ENCODE measurements around the gene SLC9A9.

Gene SLC9A9

DNA sequence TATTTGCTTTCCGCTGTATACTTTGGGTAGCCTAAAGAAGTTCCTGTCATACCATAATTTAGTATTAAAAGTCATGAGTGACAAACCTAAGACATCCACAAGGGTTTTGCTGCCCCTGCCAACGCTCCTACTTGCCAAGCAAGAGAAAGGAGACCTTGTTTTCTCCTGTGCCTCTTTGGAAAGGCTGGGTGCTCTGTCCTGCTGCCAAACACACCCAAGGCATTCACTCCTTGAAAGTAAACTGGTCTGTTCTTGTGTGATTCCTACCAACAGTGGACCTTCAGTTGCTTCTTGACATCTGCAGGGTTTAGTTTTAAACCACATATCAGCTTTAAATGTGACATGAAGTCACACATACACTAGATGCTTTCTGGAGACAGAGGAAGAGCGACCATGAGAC lies 295.4 kb downstream of the SLC9A9 start:
- no peaks in the 10 kb centered on the region for H3K27me3 ChIP-seq (ENCODE audit: insufficient read depth, low read length, poor library complexity)
- no peak for DNase-seq
- H4K20me1 ChIP-seq (ENCODE audit: insufficient read depth, low read length) = no peaks in the 10 kb centered on the region
- H3K36me3 ChIP-seq (ENCODE audit: insufficient read depth, low read length) = no peaks in the 10 kb centered on the region
- no peak overlapping the region for H2AFZ ChIP-seq (ENCODE audit: low read depth, low read length)
- no peak overlapping the region for H3K4me3 ChIP-seq (ENCODE audit: low read depth in 1 of 2, low read length in 2 of 2)
- TF ChIP-seq, protein P1, sequence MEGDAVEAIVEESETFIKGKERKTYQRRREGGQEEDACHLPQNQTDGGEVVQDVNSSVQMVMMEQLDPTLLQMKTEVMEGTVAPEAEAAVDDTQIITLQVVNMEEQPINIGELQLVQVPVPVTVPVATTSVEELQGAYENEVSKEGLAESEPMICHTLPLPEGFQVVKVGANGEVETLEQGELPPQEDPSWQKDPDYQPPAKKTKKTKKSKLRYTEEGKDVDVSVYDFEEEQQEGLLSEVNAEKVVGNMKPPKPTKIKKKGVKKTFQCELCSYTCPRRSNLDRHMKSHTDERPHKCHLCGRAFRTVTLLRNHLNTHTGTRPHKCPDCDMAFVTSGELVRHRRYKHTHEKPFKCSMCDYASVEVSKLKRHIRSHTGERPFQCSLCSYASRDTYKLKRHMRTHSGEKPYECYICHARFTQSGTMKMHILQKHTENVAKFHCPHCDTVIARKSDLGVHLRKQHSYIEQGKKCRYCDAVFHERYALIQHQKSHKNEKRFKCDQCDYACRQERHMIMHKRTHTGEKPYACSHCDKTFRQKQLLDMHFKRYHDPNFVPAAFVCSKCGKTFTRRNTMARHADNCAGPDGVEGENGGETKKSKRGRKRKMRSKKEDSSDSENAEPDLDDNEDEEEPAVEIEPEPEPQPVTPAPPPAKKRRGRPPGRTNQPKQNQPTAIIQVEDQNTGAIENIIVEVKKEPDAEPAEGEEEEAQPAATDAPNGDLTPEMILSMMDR (IDR thresholded peaks at IDR 0.05; ENCODE audit: borderline replicate concordance, extremely low read depth, low read length, poor library complexity, severe bottlenecking) = no peak
- no peak for TF ChIP-seq EZH2 (IDR thresholded peaks at IDR 0.05; ENCODE audit: borderline replicate concordance, low read depth, low read length, severe bottlenecking)
- no peak overlapping the region for H3K9ac ChIP-seq (ENCODE audit: low read depth, low read length)
- no peak overlapping the region for H3K4me2 ChIP-seq (ENCODE audit: insufficient read depth, low read length)
- peaks cover 9% of the 10 kb centered on the region for H3K9me3 ChIP-seq (ENCODE audit: insufficient read depth, low read length, severe bottlenecking)
- H3K4me1 ChIP-seq (ENCODE audit: insufficient read depth, low read length) = peaks cover 10% of the 10 kb centered on the region
- H3K79me2 ChIP-seq (ENCODE audit: insufficient read depth, low read length) = no peaks in the 10 kb centered on the region
- ATAC-seq (ENCODE audit: insufficient read depth, low read depth) = no peak; the same call in 2 of the 3 replicates
- no peak overlapping the region for H3K27ac ChIP-seq (ENCODE audit: low read length)

DNA sequence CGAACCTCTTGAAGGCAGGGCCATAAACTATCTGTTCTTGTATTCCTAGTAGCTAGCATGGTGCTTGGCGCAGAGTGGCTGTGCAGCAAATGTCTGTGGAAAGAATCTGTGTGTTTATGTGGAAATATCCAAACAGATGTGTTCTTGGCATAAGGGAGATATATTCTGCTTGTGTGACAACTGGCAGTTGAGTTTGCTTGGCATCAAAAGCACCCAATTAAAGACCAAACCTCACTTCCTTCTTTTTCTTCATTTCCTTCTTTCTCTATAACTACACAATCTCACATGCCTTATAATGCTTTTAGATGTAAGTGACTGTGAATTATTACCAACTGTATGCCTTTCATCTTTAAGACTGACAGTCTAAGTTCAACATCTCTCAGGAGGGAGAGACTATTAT lies 296.5 kb downstream of the SLC9A9 start:
- Histone ChIP-seq H3K4me2 (ENCODE audit: insufficient read depth, low read length) (no peak overlapping the region), H3K36me3 (ENCODE audit: insufficient read depth, low read length) (no peaks in the 10 kb centered on the region), H3K9ac (ENCODE audit: low read depth, low read length) (no peak overlapping the region), H4K20me1 (ENCODE audit: insufficient read depth, low read length) (no peaks in the 10 kb centered on the region), H2AFZ (ENCODE audit: low read depth, low read length) (peak overlapping the region; percentile 28; the same call in 1 of the 2 replicates), H3K79me2 (ENCODE audit: insufficient read depth, low read length) (no peaks in the 10 kb centered on the region), H3K9me3 (ENCODE audit: insufficient read depth, low read length, severe bottlenecking) (peaks cover 3% of the 10 kb centered on the region), H3K27ac (ENCODE audit: low read length) (peak overlapping the region; percentile 40; the same call in 1 of the 2 replicates), H3K4me1 (ENCODE audit: insufficient read depth, low read length) (peaks cover 10% of the 10 kb centered on the region), H3K4me3 (ENCODE audit: low read depth in 1 of 2, low read length in 2 of 2) (no peak overlapping the region), H3K27me3 (ENCODE audit: insufficient read depth, low read length, poor library complexity) (no peaks in the 10 kb centered on the region)
- ATAC-seq (ENCODE audit: insufficient read depth, low read depth) (peak; percentile 57; the same call in 2 of the 3 replicates), DNase-seq (no peak)
- TF ChIP-seq EZH2 (IDR thresholded peaks at IDR 0.05; ENCODE audit: borderline replicate concordance, low read depth, low read length, severe bottlenecking) = no peak
- TF ChIP-seq, protein P1 (IDR thresholded peaks at IDR 0.05; ENCODE audit: borderline replicate concordance, extremely low read depth, low read length, poor library complexity, severe bottlenecking) = no peak

DNA sequence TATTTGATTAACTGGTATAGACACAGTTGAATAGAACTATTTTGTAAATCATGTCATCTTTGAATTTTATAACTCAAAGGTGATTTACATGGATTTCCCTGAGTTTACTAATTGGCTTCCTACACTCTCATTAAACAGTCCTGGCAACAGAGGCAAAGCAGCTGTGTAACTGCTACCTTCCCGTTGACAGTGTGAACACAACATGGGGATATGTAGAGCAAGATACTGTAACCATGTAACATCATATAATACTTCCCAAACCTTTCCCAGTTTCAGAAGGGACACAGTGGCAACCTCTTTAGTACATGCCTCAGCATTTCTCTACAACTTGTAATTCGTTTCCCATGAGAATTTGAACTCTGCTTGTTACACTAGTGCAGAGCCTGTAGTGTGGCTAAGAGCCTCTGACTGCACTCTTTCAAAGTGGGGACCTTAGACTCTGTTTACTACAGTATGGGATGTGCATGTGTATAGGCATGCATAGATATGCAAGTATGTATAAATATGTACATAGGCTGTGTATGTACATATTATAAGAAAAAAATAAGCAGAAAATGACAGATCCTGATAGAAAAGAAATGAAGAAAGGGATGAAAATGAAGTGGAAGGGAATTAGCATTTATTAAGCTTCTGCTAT lies 299.3 kb downstream of the SLC9A9 start:
- Histone ChIP-seq H3K9ac (ENCODE audit: low read depth, low read length) (no peak overlapping the region), H3K4me2 (ENCODE audit: insufficient read depth, low read length) (no peak overlapping the region), H2AFZ (ENCODE audit: low read depth, low read length) (no peak overlapping the region), H4K20me1 (ENCODE audit: insufficient read depth, low read length) (no peaks in the 10 kb centered on the region), H3K79me2 (ENCODE audit: insufficient read depth, low read length) (no peaks in the 10 kb centered on the region), H3K9me3 (ENCODE audit: insufficient read depth, low read length, severe bottlenecking) (no peaks in the 10 kb centered on the region), H3K4me1 (ENCODE audit: insufficient read depth, low read length) (peaks cover 10% of the 10 kb centered on the region), H3K36me3 (ENCODE audit: insufficient read depth, low read length) (no peaks in the 10 kb centered on the region), H3K27ac (ENCODE audit: low read length) (no peak overlapping the region), H3K27me3 (ENCODE audit: insufficient read depth, low read length, poor library complexity) (no peaks in the 10 kb centered on the region), H3K4me3 (ENCODE audit: low read depth in 1 of 2, low read length in 2 of 2) (no peak overlapping the region)
- no peak for DNase-seq
- ATAC-seq (ENCODE audit: insufficient read depth, low read depth) = no peak
- TF ChIP-seq, protein P1 (IDR thresholded peaks at IDR 0.05; ENCODE audit: borderline replicate concordance, extremely low read depth, low read length, poor library complexity, severe bottlenecking) = no peak
- TF ChIP-seq EZH2 (IDR thresholded peaks at IDR 0.05; ENCODE audit: borderline replicate concordance, low read depth, low read length, severe bottlenecking) = no peak

Measured in DND-41 (cell line).